G401.6 (cell line): ENCODE data around the gene OR6Q1.
"Not testable (repeated sequence)": the region's sequence is repeated elsewhere in the genome, so short reads cannot be mapped to it uniquely, and the experiment has no call there.

Experiments used
- FAIRE-seq: peaks from 2 replicates; lab custom pipeline; 2012; peaks lifted over from hg19 to GRCh38; lab: Jason Lieb, UNC

OR6Q1 gene

DNA sequence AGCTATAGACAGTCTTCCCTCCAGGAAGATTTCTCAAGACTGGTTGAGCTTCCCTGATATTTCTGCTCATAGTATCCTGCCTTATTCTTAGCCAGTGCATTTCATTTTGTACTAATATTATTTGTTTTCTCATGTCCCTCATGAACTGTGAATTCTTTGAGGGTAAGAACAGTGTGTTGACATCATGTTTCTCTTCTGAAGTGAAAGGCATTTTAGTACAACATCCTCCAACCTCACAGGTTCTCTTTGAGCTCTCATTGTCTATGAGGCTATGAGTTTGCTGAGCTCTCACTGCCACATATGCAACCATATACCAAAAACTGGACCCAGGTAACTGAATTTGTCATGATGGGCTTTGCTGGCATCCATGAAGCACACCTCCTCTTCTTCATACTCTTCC is at the start of gene OR6Q1:
TSS of gene OR6Q1 (plus strand) at position 301 of the 400 bp plus-strand sequence. CDS start at position 301, 0 bp downstream.
- no peak for FAIRE-seq

- no peak for FAIRE-seq
Observed at GRCh38 chr11:57981536-57981935, 49.2 kb upstream of the OR6Q1 start.

DNA sequence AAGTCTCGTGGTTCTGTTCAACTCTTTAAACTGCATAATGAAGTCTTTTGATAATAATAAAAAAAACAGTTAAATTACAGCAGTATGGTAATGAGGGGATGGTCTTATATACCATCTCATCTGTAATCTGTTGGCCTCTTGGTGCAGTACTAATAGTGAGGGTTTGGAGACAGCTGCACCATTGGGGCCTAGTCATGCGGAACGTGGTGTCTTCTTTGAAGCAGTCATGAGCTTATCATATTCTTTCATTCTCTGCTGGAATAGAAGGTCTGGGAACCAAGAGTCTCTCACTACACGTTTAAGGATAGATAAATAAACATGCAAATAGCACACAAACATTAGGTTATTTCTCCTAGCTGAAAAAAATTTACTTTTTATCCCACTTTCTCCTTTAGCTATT is 48.0 kb upstream of the OR6Q1 start:
- no peak for FAIRE-seq

- FAIRE-seq: no peak
Observed at GRCh38 chr11:57983191-57983590, 47.6 kb upstream of the OR6Q1 start.

DNA sequence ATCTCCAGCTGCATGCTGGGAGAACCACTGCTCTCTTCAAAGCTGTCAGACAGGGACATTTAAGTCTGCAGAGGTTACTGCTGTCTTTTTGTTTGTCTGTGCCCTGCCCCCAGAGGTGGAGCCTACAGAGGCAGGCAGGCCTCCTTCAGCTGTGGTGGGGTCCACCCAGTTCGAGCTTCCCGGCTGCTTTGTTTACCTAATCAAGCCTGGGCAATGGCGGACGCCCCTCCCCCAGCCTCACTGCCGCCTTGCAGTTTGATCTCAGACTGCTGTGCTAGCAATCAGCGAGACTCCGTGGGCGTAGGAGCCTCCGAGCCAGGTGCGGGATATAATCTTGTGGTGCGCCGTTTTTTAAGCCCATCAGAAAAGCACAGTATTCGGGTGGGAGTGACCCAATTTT is 31.2 kb upstream of the OR6Q1 start:
- FAIRE-seq: not testable (repeated sequence)

GRCh38 chr11:58000021-58000420 is 30.7 kb upstream of the OR6Q1 start:
- FAIRE-seq: not testable (repeated sequence)

GRCh38 chr11:58000699-58001098 is 30.1 kb upstream of the OR6Q1 start:
- no peak for FAIRE-seq

DNA sequence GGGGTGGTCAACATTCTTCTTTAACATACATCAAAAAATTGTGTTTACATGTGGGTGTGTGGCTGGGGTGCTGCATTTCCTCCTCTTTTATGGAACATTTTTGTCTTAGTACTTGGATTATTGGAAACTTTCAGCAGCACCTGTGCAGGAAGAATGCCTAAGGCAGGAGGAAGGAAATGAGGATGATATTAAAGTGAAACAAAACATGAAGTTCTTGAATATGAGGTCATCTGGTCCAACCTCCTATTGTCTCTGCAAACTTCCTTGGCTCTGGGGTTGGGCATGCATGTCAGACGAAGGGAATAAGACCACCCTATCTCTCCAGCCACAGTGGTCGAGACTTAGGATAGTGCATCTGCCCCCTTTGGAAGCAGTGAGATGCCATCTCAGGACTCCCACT is 27.7 kb upstream of the OR6Q1 start:
- FAIRE-seq: no peak

GRCh38 chr11:58003591-58003990 is 27.2 kb upstream of the OR6Q1 start:
- FAIRE-seq: no peak

DNA sequence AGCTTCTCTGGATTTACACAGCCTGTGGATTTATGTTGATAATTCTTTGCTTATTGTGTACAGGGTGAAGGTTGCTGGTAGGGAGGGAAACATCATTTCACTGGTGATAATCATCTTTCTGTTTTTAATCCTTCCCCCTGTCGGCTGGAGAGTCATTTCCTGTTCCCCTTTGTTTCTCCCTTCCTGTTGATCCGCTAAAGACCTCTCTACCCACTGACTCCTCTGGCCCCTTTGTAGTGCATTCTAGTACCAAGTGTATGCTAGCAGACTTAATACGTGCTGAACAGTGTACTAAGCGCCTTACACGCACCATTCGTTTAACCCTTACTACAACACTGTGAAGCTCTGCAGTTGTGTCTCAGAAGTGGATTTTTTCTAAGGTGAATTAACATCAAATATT is 26.1 kb upstream of the OR6Q1 start:
- no peak for FAIRE-seq

- no peak for FAIRE-seq
Observed at GRCh38 chr11:58006940-58007339, 23.8 kb upstream of the OR6Q1 start.

DNA sequence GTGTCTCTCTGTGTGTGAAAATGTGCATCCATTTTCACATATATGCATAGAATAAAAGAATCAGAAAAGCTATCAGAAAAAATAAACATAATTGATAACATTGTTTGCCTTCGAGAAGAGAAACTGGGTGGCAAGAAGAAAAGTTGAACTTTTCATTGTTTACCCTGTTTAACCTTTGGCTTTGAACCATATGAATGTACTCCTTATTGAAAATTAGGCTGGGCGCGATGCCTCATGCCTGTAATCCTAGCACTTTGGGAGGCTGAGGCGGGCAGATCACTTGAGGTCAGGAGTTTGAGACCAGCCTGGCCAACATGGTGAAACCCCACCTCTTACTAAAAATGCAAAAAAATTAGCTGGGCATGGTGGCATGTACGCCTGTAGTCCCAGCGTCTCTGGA is 19.0 kb upstream of the OR6Q1 start:
- FAIRE-seq: no peak

DNA sequence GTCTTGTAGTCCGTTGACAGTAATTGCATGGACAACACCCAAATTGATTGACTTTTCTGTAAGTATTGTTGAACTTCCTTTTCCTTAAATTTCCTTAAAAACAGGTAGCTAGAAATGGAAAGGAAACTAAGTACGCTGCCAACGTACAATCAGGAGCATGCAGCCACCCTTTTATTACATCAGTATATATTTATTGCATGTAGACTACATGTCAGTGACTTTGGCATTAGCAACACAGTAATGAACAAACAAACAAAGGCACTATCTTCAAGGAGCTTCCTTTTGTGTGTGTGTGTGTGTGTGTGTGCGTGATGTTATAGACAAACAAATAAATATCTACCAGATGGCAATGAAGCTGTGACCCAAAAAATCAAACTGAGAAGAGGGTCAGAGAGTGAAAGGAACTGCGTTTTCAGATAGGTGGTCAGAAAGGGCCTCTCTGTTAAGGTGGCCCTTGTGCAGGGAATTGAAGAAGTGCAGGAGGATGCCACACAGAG is 7.3 kb upstream of the OR6Q1 start, which contains the start of gene OR9Q1:
TSS of gene OR9Q1 (plus strand) at position 447 of the 497 bp plus-strand sequence. CDS start 155,564 bp downstream, outside the sequence.
- no peak for FAIRE-seq

GRCh38 chr11:58024601-58025091 is 6.1 kb upstream of the OR6Q1 start:
- no peak for FAIRE-seq

- no peak for FAIRE-seq
Observed at GRCh38 chr11:58027341-58027740, 3.4 kb upstream of the OR6Q1 start.

- FAIRE-seq: no peak
Observed at GRCh38 chr11:58028687-58029411, 1.9 kb upstream of the OR6Q1 start.

DNA sequence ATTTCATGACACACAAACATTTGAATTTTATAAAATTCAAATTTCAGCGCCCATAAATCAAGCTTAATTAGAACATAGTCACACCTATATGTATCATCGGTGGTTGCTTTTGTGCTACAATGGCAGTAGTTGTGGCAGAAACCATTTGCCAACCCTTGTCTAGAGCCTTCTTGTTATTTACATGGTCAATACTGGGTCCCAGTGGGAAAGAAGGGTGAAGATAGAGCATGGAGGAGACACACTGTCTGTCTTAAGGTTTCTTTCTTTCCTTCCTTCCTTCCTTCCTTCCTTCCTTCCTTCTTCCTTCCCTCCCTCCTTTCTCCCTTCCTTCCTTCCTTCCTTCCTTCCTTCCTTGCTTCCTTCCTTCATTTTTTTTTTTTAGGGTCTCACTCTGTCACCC is 3.7 kb downstream of the OR6Q1 start:
- FAIRE-seq: no peak

- no peak for FAIRE-seq
Observed at GRCh38 chr11:58039589-58039988, 8.8 kb downstream of the OR6Q1 start.

DNA sequence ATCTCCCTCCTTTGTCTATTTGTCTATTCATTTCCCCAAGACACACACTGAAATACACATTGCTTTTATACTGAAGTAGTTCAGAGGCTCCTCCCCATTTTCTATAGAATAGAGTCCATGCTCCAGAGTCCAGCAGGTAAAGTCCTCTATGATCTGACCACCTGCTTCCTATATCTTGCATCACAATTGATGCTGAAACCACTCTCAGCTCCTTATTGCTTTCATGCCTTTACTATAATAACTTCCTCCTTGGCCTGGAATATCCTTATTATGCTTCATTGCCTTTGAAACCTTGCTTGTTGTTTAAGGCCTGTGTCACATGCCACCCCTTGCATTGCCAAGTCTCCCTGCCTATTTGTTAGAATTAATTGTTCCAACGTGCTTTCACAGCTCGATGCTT is 12.6 kb downstream of the OR6Q1 start:
- no peak for FAIRE-seq

- no peak for FAIRE-seq
Observed at GRCh38 chr11:58046231-58046630, 15.5 kb downstream of the OR6Q1 start.

- FAIRE-seq: no peak
Observed at GRCh38 chr11:58047818-58048217, 17.1 kb downstream of the OR6Q1 start.

- FAIRE-seq: no peak
Observed at GRCh38 chr11:58055806-58056401, 25.2 kb downstream of the OR6Q1 start.

DNA sequence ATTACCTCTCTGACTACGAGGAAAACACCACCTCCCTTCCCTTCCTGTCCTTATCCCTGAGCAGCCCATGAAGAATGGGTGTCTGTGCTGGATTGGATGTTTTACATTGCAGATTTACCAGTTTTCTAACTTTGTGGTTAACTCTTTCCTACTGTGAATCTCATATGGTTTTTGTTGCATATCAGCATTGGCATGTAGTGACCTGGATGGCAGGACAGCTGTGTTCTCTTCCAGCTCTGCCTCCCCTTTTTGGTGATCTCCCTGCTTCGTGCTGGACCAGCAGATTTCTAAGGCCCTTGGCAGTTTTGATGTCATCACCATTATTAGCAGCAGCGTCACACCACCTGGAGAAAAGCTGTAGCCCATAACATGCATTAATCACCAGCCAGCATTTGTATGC is 26.7 kb downstream of the OR6Q1 start:
- no peak for FAIRE-seq
